Measurements from ENCODE around the gene SNTG2.

The SNTG2 gene

DNA sequence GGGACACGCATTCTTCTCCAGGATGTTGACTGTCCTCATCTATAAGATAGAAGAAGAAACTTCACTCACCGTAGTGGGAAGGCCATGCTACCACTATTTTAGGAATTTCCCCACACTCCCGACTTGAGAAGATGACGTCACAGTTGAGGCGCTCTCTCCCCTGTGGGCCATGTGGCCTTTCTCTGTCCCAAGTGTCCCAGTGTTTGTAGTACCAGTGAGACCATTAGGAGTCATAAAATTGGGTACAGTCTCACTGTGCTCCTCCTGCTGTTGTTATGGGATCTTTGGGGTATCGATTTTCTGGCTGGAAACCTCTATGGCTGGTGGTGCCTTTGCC is 7.2 kb upstream of the SNTG2 start:
- TF ChIP-seq CTCF (IDR thresholded peaks at IDR 0.05; ENCODE audit: insufficient read depth, low read depth, low read length, missing control alignments): no peak
- H3K4me3 ChIP-seq (ENCODE audit: low read length): no peak overlapping the region
- no peak for DNase-seq (ENCODE audit: low read depth)

DNA sequence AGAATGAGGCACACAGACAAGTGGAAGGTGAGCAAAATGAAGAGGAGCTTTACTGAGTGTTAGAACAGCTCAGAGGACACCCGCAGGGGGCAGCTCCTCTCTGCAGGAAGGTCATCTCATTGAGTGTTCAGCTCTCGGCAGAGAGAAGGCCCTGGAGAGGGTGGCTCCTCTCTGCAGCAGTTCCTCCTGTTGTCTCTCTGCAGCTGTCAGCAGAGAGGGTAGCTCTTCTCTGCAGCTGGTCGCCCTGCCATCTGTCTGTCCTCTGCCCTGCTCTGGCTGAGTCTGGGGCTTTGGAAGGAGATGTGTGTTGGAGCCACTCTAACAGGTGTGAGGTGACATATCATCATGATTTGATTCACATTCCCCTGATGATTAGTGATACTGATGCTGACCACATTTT is 6.8 kb upstream of the SNTG2 start:
- no peak for DNase-seq (ENCODE audit: low read depth)
- TF ChIP-seq CTCF (IDR thresholded peaks at IDR 0.05; ENCODE audit: insufficient read depth, low read depth, low read length, missing control alignments): no peak

GRCh38 chr2:944693-945092 is 6.0 kb upstream of the SNTG2 start:
- no peak for DNase-seq (ENCODE audit: low read depth)
- H3K4me3 ChIP-seq (ENCODE audit: low read length): no peak overlapping the region
- TF ChIP-seq CTCF (IDR thresholded peaks at IDR 0.05; ENCODE audit: insufficient read depth, low read depth, low read length, missing control alignments): no peak

More for the DNA sequence above, 6.8 kb upstream of the SNTG2 start:
- H3K4me3 ChIP-seq (ENCODE audit: low read length): no peak overlapping the region

DNA sequence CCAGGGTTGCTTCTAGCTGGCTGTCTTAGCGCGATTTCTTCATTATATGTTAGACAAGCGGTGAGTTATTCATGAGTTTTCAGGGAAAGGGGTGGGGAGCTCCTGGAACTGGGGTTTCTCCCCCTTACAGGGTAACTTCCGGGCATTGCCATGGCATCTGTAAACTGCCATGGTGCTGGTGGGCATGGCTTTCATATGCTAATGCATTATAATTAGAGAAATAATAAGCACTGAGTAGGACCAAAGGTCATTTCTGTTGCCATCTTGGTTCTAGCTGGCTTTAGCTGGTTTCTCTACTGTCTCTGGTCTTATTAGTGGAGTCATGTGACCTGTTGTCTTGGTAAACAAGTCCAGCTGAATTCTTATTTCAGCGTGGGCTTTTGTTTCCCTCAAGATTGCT is 5.5 kb upstream of the SNTG2 start:
- DNase-seq (ENCODE audit: low read depth): no peak

DNA sequence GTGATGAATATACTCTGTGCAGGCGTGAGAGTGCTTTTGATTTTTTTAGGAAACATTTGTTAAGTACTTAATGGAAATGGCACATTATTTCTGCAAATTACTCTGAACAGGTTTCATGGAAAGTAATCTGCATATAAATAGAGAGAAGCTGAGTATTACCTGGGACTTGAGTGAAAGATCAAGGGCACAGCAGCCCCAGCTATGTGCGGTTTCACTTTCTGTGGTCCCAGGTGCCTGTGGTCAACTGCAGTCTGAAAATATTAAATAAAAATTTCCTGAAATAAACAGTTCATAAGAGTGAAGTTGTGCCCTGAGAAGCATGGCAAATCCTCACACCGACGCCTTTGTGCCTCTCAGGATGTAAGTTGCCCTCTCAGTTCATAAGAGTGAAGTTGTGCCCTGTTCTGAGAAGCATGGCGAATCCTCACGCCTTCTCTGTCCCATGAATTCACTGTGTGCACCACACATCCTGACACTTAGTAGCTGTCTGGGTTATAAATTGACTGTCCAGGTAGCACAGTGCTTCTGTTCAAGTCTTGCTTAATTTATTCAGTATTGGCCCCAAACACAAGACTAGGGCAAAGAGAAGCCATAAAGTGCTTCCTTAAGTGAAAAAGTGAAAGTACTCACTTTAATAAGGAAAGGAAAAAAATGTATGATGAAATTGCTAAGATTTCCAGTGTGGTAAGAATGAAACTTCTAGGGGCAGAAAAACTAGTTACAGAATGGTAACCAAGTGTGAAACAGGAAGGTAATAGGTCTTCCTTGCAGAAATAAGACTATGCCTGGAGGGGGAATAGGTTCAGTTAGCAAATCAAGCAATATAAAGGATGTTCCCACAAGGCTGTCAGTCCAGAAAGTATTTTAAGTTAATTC is 4.3 kb upstream of the SNTG2 start:
- DNase-seq (ENCODE audit: low read depth): no peak
- TF ChIP-seq CTCF (IDR thresholded peaks at IDR 0.05; ENCODE audit: insufficient read depth, low read depth, low read length, missing control alignments): no peak
- no peak overlapping the region for H3K4me3 ChIP-seq (ENCODE audit: low read length)

More for the DNA sequence above, 5.5 kb upstream of the SNTG2 start:
- no peak overlapping the region for H3K4me3 ChIP-seq (ENCODE audit: low read length)
- no peak for TF ChIP-seq CTCF (IDR thresholded peaks at IDR 0.05; ENCODE audit: insufficient read depth, low read depth, low read length, missing control alignments)

DNA sequence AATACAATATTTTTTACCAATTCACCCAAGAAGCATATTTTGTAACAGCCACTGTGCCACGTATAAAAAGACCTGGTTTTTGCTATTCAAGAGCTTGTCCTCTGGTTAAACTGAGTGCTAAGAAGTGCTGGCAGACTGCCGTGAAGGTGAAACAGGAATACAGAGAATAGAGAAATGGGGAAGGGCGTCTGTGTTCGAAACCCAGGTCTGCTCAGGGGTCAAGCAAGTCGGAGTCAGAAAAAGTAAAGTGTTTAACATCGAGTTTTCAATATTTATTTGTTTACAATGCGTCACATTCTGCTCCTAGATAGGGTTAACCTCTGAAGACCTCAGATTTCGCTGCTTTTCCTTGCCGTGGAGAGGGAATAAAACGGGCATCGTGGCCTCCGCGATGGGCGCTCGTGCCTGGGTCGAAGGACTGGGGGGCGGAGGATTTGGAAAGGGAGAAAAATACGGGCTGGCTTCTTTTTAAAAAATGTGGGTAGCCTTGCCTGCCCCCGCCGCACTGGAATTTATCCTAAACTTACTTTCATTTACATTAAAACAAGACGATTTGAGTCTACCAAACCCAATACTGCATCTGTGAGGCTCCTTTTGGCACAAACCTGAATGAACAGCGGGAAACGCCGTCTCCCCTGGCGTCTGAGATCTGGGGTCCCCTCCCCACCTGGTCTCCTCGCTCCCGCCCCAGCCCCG is 1.1 kb upstream of the SNTG2 start:
- H3K4me3 ChIP-seq (ENCODE audit: low read length): peak overlapping the region; percentile 2

More for the DNA sequence above, 1.1 kb upstream of the SNTG2 start:
- no peak for DNase-seq (ENCODE audit: low read depth)
- TF ChIP-seq CTCF (IDR thresholded peaks at IDR 0.05; ENCODE audit: insufficient read depth, low read depth, low read length, missing control alignments): no peak

All from epithelial cell of esophagus (primary cell).